ENCODE results near the gene PEX1.
"Not testable (repeated sequence)": the region's sequence is repeated elsewhere in the genome, so short reads cannot be mapped to it uniquely, and the experiment has no call there.

- TF ChIP-seq CTCF, POLR2A (IDR thresholded peaks at IDR 0.05): not testable (repeated sequence)
These were observed 44.1 kb downstream of the PEX1 start for GRCh38 chr7:92484226-92484625.

All from uterus (tissue), 2 donors.